ENCODE results near the gene CHRNA7. TPM values are rescaled to one million over a fixed set of nuclear protein-coding genes. Genes with fewer than 3 reads are reported as not detected.

Gene CHRNA7
- total RNA-seq, 1 experiment from 2014 or later: 7.8 TPM

DNA sequence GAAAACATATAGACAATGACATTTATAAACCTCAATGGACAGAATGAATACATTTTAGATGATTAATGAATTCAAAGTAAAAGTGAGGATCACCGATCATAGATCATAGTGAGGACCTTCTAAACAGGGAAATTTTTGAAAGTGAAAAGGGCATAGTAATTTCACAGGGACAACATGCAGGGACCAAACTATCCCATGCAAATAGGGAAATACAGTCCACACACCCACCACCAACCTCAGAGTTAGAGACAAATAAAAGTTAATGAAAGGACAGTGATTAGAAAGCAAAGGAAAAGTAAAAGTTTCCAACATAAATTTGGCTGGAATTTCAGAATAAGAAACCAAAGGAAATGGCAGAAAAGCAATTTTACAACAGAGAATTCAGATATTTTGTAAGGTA is 15.4 kb upstream of the CHRNA7 start (continued):
- TF ChIP-seq, protein P1, sequence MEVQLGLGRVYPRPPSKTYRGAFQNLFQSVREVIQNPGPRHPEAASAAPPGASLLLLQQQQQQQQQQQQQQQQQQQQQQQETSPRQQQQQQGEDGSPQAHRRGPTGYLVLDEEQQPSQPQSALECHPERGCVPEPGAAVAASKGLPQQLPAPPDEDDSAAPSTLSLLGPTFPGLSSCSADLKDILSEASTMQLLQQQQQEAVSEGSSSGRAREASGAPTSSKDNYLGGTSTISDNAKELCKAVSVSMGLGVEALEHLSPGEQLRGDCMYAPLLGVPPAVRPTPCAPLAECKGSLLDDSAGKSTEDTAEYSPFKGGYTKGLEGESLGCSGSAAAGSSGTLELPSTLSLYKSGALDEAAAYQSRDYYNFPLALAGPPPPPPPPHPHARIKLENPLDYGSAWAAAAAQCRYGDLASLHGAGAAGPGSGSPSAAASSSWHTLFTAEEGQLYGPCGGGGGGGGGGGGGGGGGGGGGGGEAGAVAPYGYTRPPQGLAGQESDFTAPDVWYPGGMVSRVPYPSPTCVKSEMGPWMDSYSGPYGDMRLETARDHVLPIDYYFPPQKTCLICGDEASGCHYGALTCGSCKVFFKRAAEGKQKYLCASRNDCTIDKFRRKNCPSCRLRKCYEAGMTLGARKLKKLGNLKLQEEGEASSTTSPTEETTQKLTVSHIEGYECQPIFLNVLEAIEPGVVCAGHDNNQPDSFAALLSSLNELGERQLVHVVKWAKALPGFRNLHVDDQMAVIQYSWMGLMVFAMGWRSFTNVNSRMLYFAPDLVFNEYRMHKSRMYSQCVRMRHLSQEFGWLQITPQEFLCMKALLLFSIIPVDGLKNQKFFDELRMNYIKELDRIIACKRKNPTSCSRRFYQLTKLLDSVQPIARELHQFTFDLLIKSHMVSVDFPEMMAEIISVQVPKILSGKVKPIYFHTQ (CRISPR knock-in tag; IDR thresholded peaks at IDR 0.05): no peak
- TF ChIP-seq PREB (CRISPR knock-in tag; IDR thresholded peaks at IDR 0.05; ENCODE audit: borderline replicate concordance) (no peak), IRF2 (CRISPR knock-in tag; IDR thresholded peaks at IDR 0.05; ENCODE audit: borderline replicate concordance, low read depth) (no peak), ELF4 (CRISPR knock-in tag; IDR thresholded peaks at IDR 0.05; ENCODE audit: low read depth) (no peak), NFATC4 (CRISPR knock-in tag; IDR thresholded peaks at IDR 0.05) (no peak), MLX (CRISPR knock-in tag; IDR thresholded peaks at IDR 0.05) (no peak), ZNF263 (CRISPR knock-in tag; IDR thresholded peaks at IDR 0.05; ENCODE audit: low read depth) (no peak), ZMAT4 (CRISPR knock-in tag; IDR thresholded peaks at IDR 0.05) (no peak), JUN (CRISPR knock-in tag; IDR thresholded peaks at IDR 0.05) (no peak), JAZF1 (CRISPR knock-in tag; IDR thresholded peaks at IDR 0.05) (no peak)

DNA sequence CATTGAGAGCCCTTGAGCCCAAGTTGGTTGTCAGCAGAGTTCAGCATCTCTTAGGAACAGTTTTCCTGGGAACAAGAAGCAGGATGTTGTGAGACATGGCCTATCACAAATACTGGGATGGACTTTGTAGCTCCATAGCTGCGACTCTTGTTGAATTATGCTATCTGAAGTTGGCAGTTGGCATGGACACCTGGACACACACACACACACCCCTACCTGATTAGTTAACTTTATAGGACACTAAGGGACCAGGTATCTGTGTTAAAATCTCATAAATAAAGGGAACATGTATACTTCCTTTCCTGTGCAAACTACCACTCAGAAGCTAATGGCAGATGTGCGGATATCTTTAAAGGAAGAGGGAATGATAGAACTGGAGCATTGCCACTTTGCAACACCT is 10.2 kb upstream of the CHRNA7 start:
- no peak for DNase-seq (ENCODE audit: low spot score)
- H3K27me3 Mint-ChIP-seq (ENCODE audit: low read depth): no peaks in the 10 kb centered on the region
- H3K4me1 Mint-ChIP-seq: no peaks in the 10 kb centered on the region
- ATAC-seq: no peak
- H3K27ac Mint-ChIP-seq: no peak overlapping the region
- no peaks in the 10 kb centered on the region for H3K36me3 Mint-ChIP-seq
- H3K9me3 Mint-ChIP-seq: peaks cover 4% of the 10 kb centered on the region
- ChIA-PET CTCF (interaction anchor here (1.5 to 2.4 kb wide), 2 partner anchors 9 to 42 kb away, joined by 5 to 13 read pairs; no protein-coding TSS in a partner anchor), POLR2A (no interaction called here)
- no peak overlapping the region for H3K4me3 Mint-ChIP-seq
- no peak for TF ChIP-seq FOXK1 (CRISPR knock-in tag; IDR thresholded peaks at IDR 0.05)
- no peak for TF ChIP-seq ZNF281 (CRISPR knock-in tag; IDR thresholded peaks at IDR 0.05)
- TF ChIP-seq, protein P2, sequence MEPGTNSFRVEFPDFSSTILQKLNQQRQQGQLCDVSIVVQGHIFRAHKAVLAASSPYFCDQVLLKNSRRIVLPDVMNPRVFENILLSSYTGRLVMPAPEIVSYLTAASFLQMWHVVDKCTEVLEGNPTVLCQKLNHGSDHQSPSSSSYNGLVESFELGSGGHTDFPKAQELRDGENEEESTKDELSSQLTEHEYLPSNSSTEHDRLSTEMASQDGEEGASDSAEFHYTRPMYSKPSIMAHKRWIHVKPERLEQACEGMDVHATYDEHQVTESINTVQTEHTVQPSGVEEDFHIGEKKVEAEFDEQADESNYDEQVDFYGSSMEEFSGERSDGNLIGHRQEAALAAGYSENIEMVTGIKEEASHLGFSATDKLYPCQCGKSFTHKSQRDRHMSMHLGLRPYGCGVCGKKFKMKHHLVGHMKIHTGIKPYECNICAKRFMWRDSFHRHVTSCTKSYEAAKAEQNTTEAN (CRISPR knock-in tag; IDR thresholded peaks at IDR 0.05): no peak
- TF ChIP-seq ZNF512 (CRISPR knock-in tag; IDR thresholded peaks at IDR 0.05; ENCODE audit: borderline replicate concordance): no peak
- TF ChIP-seq, protein P3, sequence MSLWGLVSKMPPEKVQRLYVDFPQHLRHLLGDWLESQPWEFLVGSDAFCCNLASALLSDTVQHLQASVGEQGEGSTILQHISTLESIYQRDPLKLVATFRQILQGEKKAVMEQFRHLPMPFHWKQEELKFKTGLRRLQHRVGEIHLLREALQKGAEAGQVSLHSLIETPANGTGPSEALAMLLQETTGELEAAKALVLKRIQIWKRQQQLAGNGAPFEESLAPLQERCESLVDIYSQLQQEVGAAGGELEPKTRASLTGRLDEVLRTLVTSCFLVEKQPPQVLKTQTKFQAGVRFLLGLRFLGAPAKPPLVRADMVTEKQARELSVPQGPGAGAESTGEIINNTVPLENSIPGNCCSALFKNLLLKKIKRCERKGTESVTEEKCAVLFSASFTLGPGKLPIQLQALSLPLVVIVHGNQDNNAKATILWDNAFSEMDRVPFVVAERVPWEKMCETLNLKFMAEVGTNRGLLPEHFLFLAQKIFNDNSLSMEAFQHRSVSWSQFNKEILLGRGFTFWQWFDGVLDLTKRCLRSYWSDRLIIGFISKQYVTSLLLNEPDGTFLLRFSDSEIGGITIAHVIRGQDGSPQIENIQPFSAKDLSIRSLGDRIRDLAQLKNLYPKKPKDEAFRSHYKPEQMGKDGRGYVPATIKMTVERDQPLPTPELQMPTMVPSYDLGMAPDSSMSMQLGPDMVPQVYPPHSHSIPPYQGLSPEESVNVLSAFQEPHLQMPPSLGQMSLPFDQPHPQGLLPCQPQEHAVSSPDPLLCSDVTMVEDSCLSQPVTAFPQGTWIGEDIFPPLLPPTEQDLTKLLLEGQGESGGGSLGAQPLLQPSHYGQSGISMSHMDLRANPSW (CRISPR knock-in tag; conservative IDR thresholded peaks at IDR 0.05; ENCODE audit: low read depth): no peak
- no peak for TF ChIP-seq ERG (CRISPR knock-in tag; IDR thresholded peaks at IDR 0.05)
- no peak for TF ChIP-seq GABPB1 (CRISPR knock-in tag; IDR thresholded peaks at IDR 0.05)
- TF ChIP-seq JUN (CRISPR knock-in tag; IDR thresholded peaks at IDR 0.05): no peak
- TF ChIP-seq, protein P4, sequence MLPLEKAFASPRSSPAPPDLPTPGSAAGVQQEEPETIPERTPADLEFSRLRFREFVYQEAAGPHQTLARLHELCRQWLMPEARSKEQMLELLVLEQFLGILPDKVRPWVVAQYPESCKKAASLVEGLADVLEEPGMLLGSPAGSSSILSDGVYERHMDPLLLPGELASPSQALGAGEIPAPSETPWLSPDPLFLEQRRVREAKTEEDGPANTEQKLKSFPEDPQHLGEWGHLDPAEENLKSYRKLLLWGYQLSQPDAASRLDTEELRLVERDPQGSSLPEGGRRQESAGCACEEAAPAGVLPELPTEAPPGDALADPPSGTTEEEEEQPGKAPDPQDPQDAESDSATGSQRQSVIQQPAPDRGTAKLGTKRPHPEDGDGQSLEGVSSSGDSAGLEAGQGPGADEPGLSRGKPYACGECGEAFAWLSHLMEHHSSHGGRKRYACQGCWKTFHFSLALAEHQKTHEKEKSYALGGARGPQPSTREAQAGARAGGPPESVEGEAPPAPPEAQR (CRISPR knock-in tag; IDR thresholded peaks at IDR 0.05): no peak
